22Rv1 (cell line): Measurements from ENCODE around the gene SND1.

Source experiments
- H3K27ac ChIP-seq: fragments of 450-650 bp; 2 replicates; pipeline ENCODE4 v1.5.1; 2017
- ZFX ChIP-seq: fragments of 450-650 bp; IDR thresholded peaks from 2 replicates; pipeline ENCODE4 v1.6.1; 2017; ENCODE audit warnings: antibody characterized with exemption, borderline replicate concordance
- TF ChIP-seq, protein P1 (sequence below): fragments of 450-650 bp; IDR thresholded peaks from 2 replicates; pipeline ENCODE4 v1.5.1; 2017; ENCODE audit warnings: mild to moderate bottlenecking

The SND1 gene

DNA sequence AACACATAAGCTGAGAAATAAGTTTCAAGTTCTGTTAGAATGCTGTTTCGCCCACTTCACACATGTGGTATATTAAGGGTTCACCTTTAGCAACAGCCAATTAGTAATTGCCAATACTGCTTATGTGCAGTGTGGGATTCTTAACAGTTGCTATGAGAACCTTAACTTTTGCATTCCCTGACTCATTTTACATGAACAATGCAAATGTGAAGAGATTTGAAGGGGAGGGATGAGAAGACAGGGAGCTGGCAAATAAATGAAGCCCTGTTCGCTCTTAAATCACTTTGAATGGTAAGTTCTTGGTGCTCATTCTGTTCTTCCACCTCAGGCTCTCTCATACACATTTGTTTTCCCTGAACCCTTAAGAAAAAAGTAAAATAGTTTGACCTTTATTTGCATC is 296.9 kb downstream of the SND1 start:
- no peak overlapping the region for H3K27ac ChIP-seq
- no peak for TF ChIP-seq ZFX
- TF ChIP-seq, protein P1, sequence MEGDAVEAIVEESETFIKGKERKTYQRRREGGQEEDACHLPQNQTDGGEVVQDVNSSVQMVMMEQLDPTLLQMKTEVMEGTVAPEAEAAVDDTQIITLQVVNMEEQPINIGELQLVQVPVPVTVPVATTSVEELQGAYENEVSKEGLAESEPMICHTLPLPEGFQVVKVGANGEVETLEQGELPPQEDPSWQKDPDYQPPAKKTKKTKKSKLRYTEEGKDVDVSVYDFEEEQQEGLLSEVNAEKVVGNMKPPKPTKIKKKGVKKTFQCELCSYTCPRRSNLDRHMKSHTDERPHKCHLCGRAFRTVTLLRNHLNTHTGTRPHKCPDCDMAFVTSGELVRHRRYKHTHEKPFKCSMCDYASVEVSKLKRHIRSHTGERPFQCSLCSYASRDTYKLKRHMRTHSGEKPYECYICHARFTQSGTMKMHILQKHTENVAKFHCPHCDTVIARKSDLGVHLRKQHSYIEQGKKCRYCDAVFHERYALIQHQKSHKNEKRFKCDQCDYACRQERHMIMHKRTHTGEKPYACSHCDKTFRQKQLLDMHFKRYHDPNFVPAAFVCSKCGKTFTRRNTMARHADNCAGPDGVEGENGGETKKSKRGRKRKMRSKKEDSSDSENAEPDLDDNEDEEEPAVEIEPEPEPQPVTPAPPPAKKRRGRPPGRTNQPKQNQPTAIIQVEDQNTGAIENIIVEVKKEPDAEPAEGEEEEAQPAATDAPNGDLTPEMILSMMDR = no peak

- no peak overlapping the region for H3K27ac ChIP-seq
- TF ChIP-seq, protein P1 = no peak
- TF ChIP-seq ZFX = no peak
Observed at GRCh38 chr7:127949769-127950222, 297.8 kb downstream of the SND1 start.

GRCh38 chr7:127950233-127950935 is 298.4 kb downstream of the SND1 start:
- TF ChIP-seq ZFX = no peak
- TF ChIP-seq, protein P1 = no peak
- H3K27ac ChIP-seq = no peak overlapping the region

- H3K27ac ChIP-seq = no peak overlapping the region
- no peak for TF ChIP-seq ZFX
- TF ChIP-seq, protein P1 = no peak
Observed at GRCh38 chr7:127953423-127954356, 301.7 kb downstream of the SND1 start.

DNA sequence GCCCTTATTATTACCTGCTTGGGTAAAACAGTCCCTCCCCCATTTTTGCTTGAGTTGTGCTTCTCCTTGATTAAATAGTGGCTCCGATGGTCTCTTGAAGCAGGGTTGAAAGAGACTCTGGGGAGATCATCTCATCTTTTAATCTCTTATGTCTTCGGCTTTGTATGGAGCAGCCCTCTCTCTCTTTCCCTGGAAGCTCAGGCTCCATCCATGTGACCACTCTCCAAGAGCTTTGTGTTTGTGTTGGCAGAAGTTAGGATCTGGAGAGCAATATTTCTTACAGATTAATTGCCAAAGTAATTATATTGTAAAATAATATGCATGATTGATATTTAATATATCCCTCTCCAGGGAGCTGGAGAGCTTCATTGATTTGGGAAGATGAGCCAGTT is 302.4 kb downstream of the SND1 start:
- TF ChIP-seq ZFX = no peak
- TF ChIP-seq, protein P1 = no peak
- no peak overlapping the region for H3K27ac ChIP-seq

- no peak overlapping the region for H3K27ac ChIP-seq
- no peak for TF ChIP-seq ZFX
- TF ChIP-seq, protein P1 = no peak
Observed at GRCh38 chr7:127955051-127955531, 303.1 kb downstream of the SND1 start.

DNA sequence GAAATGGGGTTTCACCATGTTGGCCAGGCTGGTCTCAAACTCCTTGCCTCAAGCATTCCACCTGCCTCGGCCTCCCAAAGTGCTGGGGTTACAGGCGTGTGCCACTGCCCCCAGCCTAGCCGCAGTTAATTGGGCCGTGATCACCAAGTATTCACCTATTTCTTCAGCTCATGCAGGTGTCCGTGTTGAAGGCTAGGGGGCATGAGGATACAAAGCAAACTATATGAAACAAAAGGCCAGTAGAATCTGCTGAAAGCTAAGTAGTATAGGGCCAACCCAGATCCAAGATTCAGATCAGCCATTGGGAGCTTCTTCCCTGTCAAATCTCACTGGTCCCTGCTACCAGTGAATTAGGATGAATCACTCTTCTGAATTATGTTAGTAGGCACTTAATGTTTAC is 305.9 kb downstream of the SND1 start:
- no peak for TF ChIP-seq ZFX
- TF ChIP-seq, protein P1 = no peak
- H3K27ac ChIP-seq = no peak overlapping the region
